GM19025 (cell line): ENCODE measurements around the gene PLEKHB1.
A peak's percentile ranks its signal among the peaks of the same experiment; 100 is the strongest.

Experiments
- ATAC-seq: cut with Tn5 transposase; IDR thresholded peaks from one replicate; pipeline ENCODE4 v1.9.1; 2021; ENCODE audit warnings: mild to moderate bottlenecking, low read depth, moderate library complexity; ENCODE audit not compliant: unreplicated experiment

Gene PLEKHB1

GRCh38 chr11:73645972-73646631 lies at the start of gene PLEKHB1:
Gene PLEKHB1, plus strand, starts transcription at chr11:73646581. Its CDS starts 28 bp downstream, at chr11:73646609.
- no peak for ATAC-seq

- ATAC-seq: no peak
Measured at GRCh38 chr11:73597336-73597955, 48.9 kb upstream of the PLEKHB1 start.

GRCh38 chr11:73597956-73598718 lies 48.2 kb upstream of the PLEKHB1 start, which contains the start of gene FAM168A:
Gene FAM168A, minus strand, starts transcription at chr11:73598112. Its CDS starts 129,638 bp downstream, at chr11:73468474.
- ATAC-seq: peak; percentile 96

GRCh38 chr11:73598719-73599379 lies 47.5 kb upstream of the PLEKHB1 start:
- no peak for ATAC-seq

- ATAC-seq: no peak
Measured at GRCh38 chr11:73612601-73613140, 33.7 kb upstream of the PLEKHB1 start.

GRCh38 chr11:73614591-73614990 lies 31.8 kb upstream of the PLEKHB1 start:
- ATAC-seq: no peak

- ATAC-seq: no peak
Measured at GRCh38 chr11:73622926-73623593, 23.3 kb upstream of the PLEKHB1 start.

- ATAC-seq: no peak
Measured at GRCh38 chr11:73623686-73624085, 22.7 kb upstream of the PLEKHB1 start.

- ATAC-seq: no peak
Measured at GRCh38 chr11:73625696-73626318, 20.6 kb upstream of the PLEKHB1 start.

GRCh38 chr11:73629907-73630306 lies 16.5 kb upstream of the PLEKHB1 start:
- ATAC-seq: no peak

- no peak for ATAC-seq
Measured at GRCh38 chr11:73632996-73633395, 13.4 kb upstream of the PLEKHB1 start.

GRCh38 chr11:73633999-73634398 lies 12.4 kb upstream of the PLEKHB1 start:
- no peak for ATAC-seq

- no peak for ATAC-seq
Measured at GRCh38 chr11:73635721-73636120, 10.7 kb upstream of the PLEKHB1 start.

- ATAC-seq: no peak
Measured at GRCh38 chr11:73636249-73636648, 10.1 kb upstream of the PLEKHB1 start.

- no peak for ATAC-seq
Measured at GRCh38 chr11:73637012-73637411, 9.4 kb upstream of the PLEKHB1 start.

- no peak for ATAC-seq
Measured at GRCh38 chr11:73640592-73640991, 5.8 kb upstream of the PLEKHB1 start.

GRCh38 chr11:73641668-73642067 lies 4.7 kb upstream of the PLEKHB1 start:
- ATAC-seq: no peak

GRCh38 chr11:73645121-73645969 lies 1.0 kb upstream of the PLEKHB1 start:
- ATAC-seq: no peak
